ENCODE measurements around the gene SNPH. TPM values are rescaled to one million over a fixed set of nuclear protein-coding genes. Genes with fewer than 3 reads are reported as not detected.

Gene SNPH
- total and polyA plus RNA-seq, 2 of the 4 experiments (the other 2 are of a cell fraction): 3.1 to 4.5 TPM

DNA sequence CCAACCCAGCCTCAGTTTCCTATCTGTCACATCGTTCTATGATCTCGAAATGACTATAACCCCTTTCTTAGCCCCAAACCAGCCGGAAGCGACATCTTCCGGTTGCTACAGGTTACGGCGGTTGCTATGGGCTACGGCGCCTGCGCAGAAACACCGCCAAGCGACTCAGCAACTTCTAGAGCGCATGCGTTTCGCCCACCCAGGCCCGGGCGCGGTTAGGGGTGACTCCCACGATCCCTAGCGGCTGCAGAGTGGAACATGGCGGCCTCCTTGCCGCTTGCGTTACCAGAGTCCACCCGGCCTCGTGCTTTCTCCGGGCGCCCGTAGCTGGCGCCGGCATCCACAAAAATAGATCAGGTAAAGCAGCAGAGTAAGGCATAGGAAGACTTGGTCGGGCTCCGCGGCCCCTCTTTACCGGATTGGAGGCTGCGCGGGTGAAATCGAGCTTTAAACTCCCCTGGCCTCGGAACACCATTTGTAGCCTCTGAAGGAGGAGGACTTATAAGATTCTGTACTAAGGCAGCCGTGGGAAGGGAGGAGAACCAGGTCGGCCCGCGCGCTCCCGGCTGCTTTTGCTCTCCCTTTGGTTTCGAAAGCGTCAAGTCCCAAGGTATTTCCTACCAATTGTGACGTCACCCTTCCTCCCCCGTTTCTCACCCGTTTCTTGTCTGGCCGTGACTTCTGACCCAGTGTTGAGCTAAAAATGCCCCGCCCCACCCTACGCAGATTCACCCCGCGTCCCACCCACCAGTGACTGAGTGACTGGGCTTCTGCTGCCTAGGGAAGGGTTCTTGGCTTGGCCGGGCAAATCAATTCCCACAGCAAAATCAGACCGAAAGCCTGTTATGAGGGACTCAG lies 59.3 kb downstream of the SNPH start (continued):
- TF ChIP-seq, protein P1, sequence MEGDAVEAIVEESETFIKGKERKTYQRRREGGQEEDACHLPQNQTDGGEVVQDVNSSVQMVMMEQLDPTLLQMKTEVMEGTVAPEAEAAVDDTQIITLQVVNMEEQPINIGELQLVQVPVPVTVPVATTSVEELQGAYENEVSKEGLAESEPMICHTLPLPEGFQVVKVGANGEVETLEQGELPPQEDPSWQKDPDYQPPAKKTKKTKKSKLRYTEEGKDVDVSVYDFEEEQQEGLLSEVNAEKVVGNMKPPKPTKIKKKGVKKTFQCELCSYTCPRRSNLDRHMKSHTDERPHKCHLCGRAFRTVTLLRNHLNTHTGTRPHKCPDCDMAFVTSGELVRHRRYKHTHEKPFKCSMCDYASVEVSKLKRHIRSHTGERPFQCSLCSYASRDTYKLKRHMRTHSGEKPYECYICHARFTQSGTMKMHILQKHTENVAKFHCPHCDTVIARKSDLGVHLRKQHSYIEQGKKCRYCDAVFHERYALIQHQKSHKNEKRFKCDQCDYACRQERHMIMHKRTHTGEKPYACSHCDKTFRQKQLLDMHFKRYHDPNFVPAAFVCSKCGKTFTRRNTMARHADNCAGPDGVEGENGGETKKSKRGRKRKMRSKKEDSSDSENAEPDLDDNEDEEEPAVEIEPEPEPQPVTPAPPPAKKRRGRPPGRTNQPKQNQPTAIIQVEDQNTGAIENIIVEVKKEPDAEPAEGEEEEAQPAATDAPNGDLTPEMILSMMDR (conservative IDR thresholded peaks at IDR 0.05; ENCODE audit: low read depth, low read length): no peak; the same call in 1 of the 2 replicates
- TF ChIP-seq BHLHE40 (IDR thresholded peaks at IDR 0.05; ENCODE audit: low read depth, low read length): 0 out of 2 replicates have a peak, but pooled peaks have one; percentile 26

Measured in IMR-90 (cell line).